Mesenchymal stem cell (in vitro differentiated cells and primary cell): Measurements from ENCODE around the gene ZNF451.
A peak's percentile ranks its signal among the peaks of the same experiment; 100 is the strongest.
"Not testable (repeated sequence)": the region's sequence is repeated elsewhere in the genome, so short reads cannot be mapped to it uniquely, and the experiment has no call there.

Experiments
- DNase-seq: peaks from one replicate; pipeline ENCODE4 v3.0.0-alpha.2; 2013
- H2AFZ ChIP-seq: one replicate; pipeline ENCODE4 v1.6.1; 2013; ENCODE audit warnings: low read depth, mild to moderate bottlenecking, control low read depth, inconsistent platforms, low read length, moderate library complexity
- H2AK5ac ChIP-seq: 2 replicates; pipeline ENCODE4 v1.6.1; 2013; ENCODE audit warnings: low read length, moderate library complexity, mild to moderate bottlenecking, inconsistent platforms; ENCODE audit not compliant: severe bottlenecking
- H2BK120ac ChIP-seq: one replicate; pipeline ENCODE4 v1.6.1; 2013; ENCODE audit warnings: low read depth, mild to moderate bottlenecking, inconsistent platforms, low read length, moderate library complexity
- H2BK12ac ChIP-seq, 2 experiments: one replicate each; pipeline ENCODE4 v1.6.1; 2013; ENCODE audit warnings: inconsistent platforms in 2 of 2, low read length in 2 of 2, mild to moderate bottlenecking in 2 of 2, moderate library complexity in 2 of 2, control low read depth in 1 of 2
- H2BK15ac ChIP-seq: one replicate; pipeline ENCODE4 v1.6.1; 2013; ENCODE audit warnings: mild to moderate bottlenecking, low read depth, inconsistent platforms; ENCODE audit not compliant: poor library complexity, severe bottlenecking
- H2BK5ac ChIP-seq: 2 replicates; pipeline ENCODE4 v1.6.1; 2013; ENCODE audit warnings: low read depth, mild to moderate bottlenecking, low read length, control low read depth, inconsistent platforms; ENCODE audit not compliant: poor library complexity, severe bottlenecking
- H3K14ac ChIP-seq, 2 experiments: one replicate each; pipeline ENCODE4 v1.6.1; 2013; ENCODE audit warnings: inconsistent platforms in 2 of 2, low read length in 2 of 2, control low read depth in 1 of 2, mild to moderate bottlenecking in 1 of 2, moderate library complexity in 1 of 2
- H3K18ac ChIP-seq, 2 experiments: one replicate each; pipeline ENCODE4 v1.6.1; 2013; ENCODE audit warnings: inconsistent platforms in 2 of 2, low read length in 2 of 2, control low read depth in 1 of 2, low read depth in 1 of 2, mild to moderate bottlenecking in 1 of 2
- H3K23ac ChIP-seq, 2 experiments: one replicate each; pipeline ENCODE4 v1.6.1; 2013; ENCODE audit warnings: inconsistent platforms in 2 of 2, low read length in 2 of 2, mild to moderate bottlenecking in 2 of 2, moderate library complexity in 2 of 2, control low read depth in 1 of 2
- H3K27ac ChIP-seq: 2 replicates; pipeline ENCODE4 v1.5.1; 2013; ENCODE audit warnings: mild to moderate bottlenecking, moderate library complexity, low read length, control low read depth, inconsistent platforms; ENCODE audit not compliant: poor library complexity, severe bottlenecking
- H3K27me3 ChIP-seq, 2 experiments: 2 replicates each; pipeline versions ENCODE4 v1.6.1 to v1.7.0; 2013; ENCODE audit warnings: low read length in 2 of 2, mild to moderate bottlenecking in 2 of 2, moderate library complexity in 2 of 2, control low read depth in 1 of 2, inconsistent platforms in 1 of 2; ENCODE audit not compliant: control insufficient read depth in 1 of 2, insufficient read depth in 1 of 2
- H3K36me3 ChIP-seq, 2 experiments: 2 replicates each; pipeline versions ENCODE4 v1.6.1 to v1.7.0; 2013; ENCODE audit warnings: low read length in 2 of 2, control low read depth in 1 of 2, inconsistent platforms in 1 of 2, low read depth in 1 of 2, mild to moderate bottlenecking in 1 of 2; ENCODE audit not compliant: insufficient read depth in 2 of 2, control insufficient read depth in 1 of 2
- H3K4ac ChIP-seq, 2 experiments: one replicate each; pipeline ENCODE4 v1.6.1; 2013; ENCODE audit warnings: inconsistent platforms in 2 of 2, low read length in 2 of 2, mild to moderate bottlenecking in 2 of 2, moderate library complexity in 2 of 2, control low read depth in 1 of 2, low read depth in 1 of 2
- H3K4me1 ChIP-seq: 2 replicates; pipeline ENCODE4 v1.6.1; 2013; ENCODE audit warnings: low read depth, low read length, control low read depth; ENCODE audit not compliant: control insufficient read depth, insufficient read depth
- H3K4me2 ChIP-seq: 2 replicates; pipeline ENCODE4 v1.6.1; 2013; ENCODE audit warnings: low read length, mild to moderate bottlenecking, inconsistent platforms; ENCODE audit not compliant: poor library complexity, severe bottlenecking
- H3K4me3 ChIP-seq, 2 experiments: 2 replicates each; pipeline versions ENCODE4 v1.5.1 to v1.7.0; 2013; ENCODE audit warnings: low read length in 2 of 2, mild to moderate bottlenecking in 2 of 2, control low read depth in 1 of 2, low read depth in 1 of 2; ENCODE audit not compliant: insufficient read depth in 1 of 2
- H3K79me1 ChIP-seq: replicated peaks from 2 replicates; pipeline ENCODE4 v1.6.1; 2013; ENCODE audit warnings: mild to moderate bottlenecking, control low read depth, low read length, inconsistent platforms; ENCODE audit not compliant: poor library complexity, severe bottlenecking
- H3K9ac ChIP-seq: 2 replicates; pipeline ENCODE4 v1.7.0; 2013; ENCODE audit warnings: mild to moderate bottlenecking, low read length, moderate library complexity
- H3K9me3 ChIP-seq: 2 replicates; pipeline ENCODE4 v1.7.0; 2013; ENCODE audit warnings: mild to moderate bottlenecking, low read length; ENCODE audit not compliant: control insufficient read depth
- H4K8ac ChIP-seq: one replicate; pipeline ENCODE4 v1.6.1; 2013; ENCODE audit warnings: inconsistent platforms, mild to moderate bottlenecking, low read length, moderate library complexity
- H4K91ac ChIP-seq: one replicate; pipeline ENCODE4 v1.6.1; 2013; ENCODE audit warnings: mild to moderate bottlenecking, low read length, inconsistent platforms
- WGBS: methylation state at CpG from one replicate; pipeline ENCODE4 v1.1.7; 2013; ENCODE audit warnings: mixed read lengths; 5-methylcytosine and 5-hydroxymethylcytosine counted together

The ZNF451 gene

DNA sequence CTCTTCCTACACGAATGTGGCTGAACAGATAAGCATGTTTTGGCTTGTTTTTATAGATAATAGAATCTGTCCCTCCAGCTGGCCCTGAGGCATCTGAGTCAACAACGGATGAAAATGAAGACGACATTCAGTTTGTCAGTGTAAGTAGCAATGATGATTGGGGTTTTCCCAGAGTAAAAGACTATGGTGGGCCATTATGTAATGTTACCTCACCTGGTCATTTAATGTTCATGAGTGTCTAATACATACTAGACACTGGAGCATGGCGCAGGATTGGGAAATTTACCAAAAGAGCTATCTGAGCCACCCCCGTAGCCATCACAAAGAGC, 42.8 kb upstream of the ZNF451 start:
- not testable (repeated sequence) for H3K18ac ChIP-seq, H3K4ac ChIP-seq
- no CpG with 5 or more reads among the region's 5 CpGs for WGBS

DNA sequence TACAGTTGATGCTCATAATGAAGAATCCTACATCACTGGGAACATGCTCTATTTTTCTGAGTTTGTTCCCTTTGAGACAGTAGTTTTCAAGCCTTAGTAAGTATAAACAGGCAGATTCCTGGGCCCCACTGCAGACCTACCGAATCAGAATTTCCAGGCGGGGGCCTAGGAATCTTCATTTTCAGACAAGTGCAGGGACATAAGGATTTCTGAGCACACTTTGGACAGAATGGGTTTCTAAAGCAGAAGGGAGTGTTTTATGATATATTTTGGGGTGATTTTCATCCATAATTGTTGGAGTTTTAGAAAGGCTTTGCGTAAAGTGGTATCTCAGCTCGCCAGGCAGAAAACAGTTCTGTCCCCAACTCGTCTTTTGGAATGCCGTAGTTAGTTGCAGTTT, 42.1 kb upstream of the ZNF451 start:
- not testable (repeated sequence) for H2AK5ac ChIP-seq, H3K23ac ChIP-seq, H2BK15ac ChIP-seq, H3K4ac ChIP-seq, H2BK5ac ChIP-seq, H3K27ac ChIP-seq, H3K4me1 ChIP-seq, H3K9me3 ChIP-seq, H3K14ac ChIP-seq, H3K18ac ChIP-seq, H3K79me1 ChIP-seq, H2BK12ac ChIP-seq, H4K91ac ChIP-seq, H4K8ac ChIP-seq, H2AFZ ChIP-seq, H3K27me3 ChIP-seq, H2BK120ac ChIP-seq
- Histone ChIP-seq H3K4me3 (peak overlapping the region in 1 of 2 experiments; percentile 74), H3K36me3 (peaks cover 0 to 49% of the 10 kb centered on the region in 2 experiments), H3K4me2 (peak overlapping the region; percentile 29), H3K9ac (peak overlapping the region; percentile 64)
- DNase-seq, result peak; percentile 6
- 68% methylated on average over 6 of the region's 6 CpGs for WGBS

More for the DNA sequence above, 42.8 kb upstream of the ZNF451 start:
- H3K4me3 ChIP-seq, H2AFZ ChIP-seq, H3K14ac ChIP-seq, H3K4me1 ChIP-seq, H3K9ac ChIP-seq, DNase-seq, H2BK15ac ChIP-seq, H4K91ac ChIP-seq, H2BK12ac ChIP-seq, H2AK5ac ChIP-seq, H3K79me1 ChIP-seq, H2BK5ac ChIP-seq, H3K9me3 ChIP-seq, H3K4me2 ChIP-seq, H4K8ac ChIP-seq, H3K23ac ChIP-seq, H3K27me3 ChIP-seq, H2BK120ac ChIP-seq, H3K27ac ChIP-seq: not testable (repeated sequence)
- H3K36me3 ChIP-seq, result peaks cover 0 to 43% of the 10 kb centered on the region in 2 experiments

DNA sequence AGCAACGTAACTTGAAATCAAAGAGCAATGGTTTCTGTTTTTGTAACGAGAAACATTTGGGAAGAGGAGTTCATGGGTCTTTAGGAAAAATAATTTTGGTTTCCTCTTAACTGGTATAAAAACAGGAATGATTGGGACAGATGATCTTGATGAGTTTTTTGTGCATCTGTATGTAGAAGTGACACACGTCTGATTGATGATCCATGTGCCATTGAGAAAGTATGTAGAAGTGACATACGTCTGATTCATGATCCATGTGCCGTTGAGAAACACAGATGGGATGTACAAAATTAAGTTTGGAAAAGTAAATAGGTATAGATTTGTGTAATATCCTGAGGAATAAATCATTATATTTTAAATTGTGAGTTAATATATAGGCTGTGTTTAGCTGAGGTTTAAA, 41.4 kb upstream of the ZNF451 start:
- H3K79me1 ChIP-seq, result peaks cover 6% of the 10 kb centered on the region
- peak overlapping the region in 1 of 2 experiments; percentile 74 for H3K4me3 ChIP-seq
- no peak overlapping the region for H3K23ac ChIP-seq
- no peak overlapping the region for H4K8ac ChIP-seq
- no peak overlapping the region for H3K4ac ChIP-seq
- H3K36me3 ChIP-seq, result peaks cover 0 to 56% of the 10 kb centered on the region in 2 experiments
- no peaks in the 10 kb centered on the region for H3K27me3 ChIP-seq
- H2AFZ ChIP-seq, result no peak overlapping the region
- H2AK5ac ChIP-seq, result no peak overlapping the region
- no peak overlapping the region for H3K4me2 ChIP-seq
- H4K91ac ChIP-seq, result no peak overlapping the region
- H2BK15ac ChIP-seq, result no peak overlapping the region
- DNase-seq, result peak; percentile 12
- peak overlapping the region; percentile 64 for H3K9ac ChIP-seq
- H3K14ac ChIP-seq, result no peak overlapping the region
- no peak overlapping the region for H2BK5ac ChIP-seq
- no peak overlapping the region for H2BK12ac ChIP-seq
- no peak overlapping the region for H3K27ac ChIP-seq
- H3K9me3 ChIP-seq, result no peaks in the 10 kb centered on the region
- H2BK120ac ChIP-seq, result no peak overlapping the region
- 65% methylated on average over 5 of the region's 5 CpGs for whole genome bisulfite sequencing
- H3K18ac ChIP-seq, result no peak overlapping the region
- H3K4me1 ChIP-seq, result no peaks in the 10 kb centered on the region

DNA sequence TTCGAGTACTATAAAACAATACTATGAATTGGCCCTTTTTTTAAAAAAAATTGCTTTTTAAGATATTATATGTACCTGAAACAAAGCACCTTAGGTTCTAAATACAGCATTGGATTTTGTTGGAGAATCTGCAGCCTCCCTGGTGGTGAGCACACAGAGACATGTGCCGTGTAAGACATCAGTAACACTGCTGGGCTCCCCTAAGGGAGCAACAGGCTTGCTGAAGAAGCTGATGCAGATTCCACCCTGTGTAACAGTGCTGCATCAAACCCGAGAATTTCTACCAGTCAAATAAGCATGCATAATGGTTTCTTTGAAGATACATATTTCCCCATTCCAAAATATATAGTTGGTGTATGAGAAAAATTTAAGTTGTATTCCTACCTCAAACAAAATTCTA, 26.1 kb upstream of the ZNF451 start:
- H2AK5ac ChIP-seq, result no peak overlapping the region
- H3K27me3 ChIP-seq, result no peaks in the 10 kb centered on the region
- no peaks in the 10 kb centered on the region for H3K4me1 ChIP-seq
- H3K36me3 ChIP-seq, result peaks cover 8 to 69% of the 10 kb centered on the region in 2 experiments
- no peak overlapping the region for H4K91ac ChIP-seq
- H3K4ac ChIP-seq, result no peak overlapping the region
- H2BK15ac ChIP-seq, result no peak overlapping the region
- H2BK5ac ChIP-seq, result no peak overlapping the region
- no peak overlapping the region for H2BK12ac ChIP-seq
- H3K4me3 ChIP-seq, result no peak overlapping the region
- peaks cover 9% of the 10 kb centered on the region for H3K79me1 ChIP-seq
- WGBS, result 100% methylated on average over 1 of the region's 3 CpGs
- H3K14ac ChIP-seq, result no peak overlapping the region
- no peak overlapping the region for H2BK120ac ChIP-seq
- H3K9ac ChIP-seq, result no peak overlapping the region
- H4K8ac ChIP-seq, result no peak overlapping the region
- H3K9me3 ChIP-seq, result no peaks in the 10 kb centered on the region
- no peak overlapping the region for H3K27ac ChIP-seq
- no peak overlapping the region for H3K18ac ChIP-seq
- H2AFZ ChIP-seq, result no peak overlapping the region
- no peak for DNase-seq
- no peak overlapping the region for H3K4me2 ChIP-seq
- H3K23ac ChIP-seq, result no peak overlapping the region
